Spleen (tissue), 7 donors: ENCODE data around the gene IL26.

Source experiments
- CTCF ChIP-seq, 11 experiments: fragments of 200-600 bp in 7 of 11; fragments of 450-650 bp in 4 of 11; sonication (generic) in 4 of 11; IDR thresholded peaks in 8 of 11; conservative IDR thresholded peaks in 3 of 11; 1 replicate in 7 of 11; 2 replicates in 4 of 11; pipeline versions ENCODE4 v1.4.0 to v1.8.0; 2016 to 2021; ENCODE audit warnings: antibody characterized with exemption in 11 of 11, inconsistent platforms in 4 of 11, mild to moderate bottlenecking in 1 of 11
- POLR2AphosphoS5 ChIP-seq, 3 donors: sonication (generic); formaldehyde crosslinking; IDR thresholded peaks; one replicate each; pipeline ENCODE4 v1.5.1; 2017; ENCODE audit warnings: antibody characterized with exemption in 3 of 3
- donor health status: DM: no; HTN: no; CAD: no; lungs with moderate emphysema.
- donor health status: DM: no; HTN: no; CAD: no.
- donor health status: DM: no; HTN: no; CAD: no.

- TF ChIP-seq CTCF (IDR thresholded peaks at IDR 0.05 in 8 of 11, conservative IDR thresholded peaks at IDR 0.05 in 3 of 11) (no peak), POLR2AphosphoS5 (IDR thresholded peaks at IDR 0.05) (peak in 1 of 3 donors; percentile 62)
These were observed 50.0 kb downstream of the IL26 start for GRCh38 chr12:68175557-68176061.
